Uterus (tissue), 2 donors: ENCODE measurements around the gene LLGL1.

Experiments
- CTCF ChIP-seq, 4 experiments: fragments of 200-600 bp in 2 of 4; fragments of 450-650 bp in 2 of 4; sonication (generic) in 2 of 4; IDR thresholded peaks; one replicate each; pipeline ENCODE4 v1.5.1; 2016 to 2019; ENCODE audit warnings: antibody characterized with exemption in 4 of 4, mild to moderate bottlenecking in 2 of 4, moderate library complexity in 1 of 4
- POLR2A ChIP-seq, 2 donors: fragments of 450-650 bp; IDR thresholded peaks; one replicate each; pipeline ENCODE4 v1.6.1; 2016; ENCODE audit warnings: antibody characterized with exemption in 2 of 2, mild to moderate bottlenecking in 1 of 2, moderate library complexity in 1 of 2

- TF ChIP-seq CTCF (IDR thresholded peaks at IDR 0.05) = no peak
- no peak for TF ChIP-seq POLR2A (IDR thresholded peaks at IDR 0.05)
Observed at GRCh38 chr17:18227635-18228034, 2.2 kb downstream of the LLGL1 start.
